ENCODE data around the gene REEP1.

GRCh38 chr2:86199834-86200177 lies 137.6 kb downstream of the REEP1 start:
- no peak for TF ChIP-seq MAZ (IDR thresholded peaks at IDR 0.05; ENCODE audit: borderline replicate concordance, low read depth, low read length)
- TF ChIP-seq CTCF (conservative IDR thresholded peaks at IDR 0.05; ENCODE audit: low read depth, low read length): no peak
- TF ChIP-seq USF2 (IDR thresholded peaks at IDR 0.05; ENCODE audit: low read depth, low read length): no peak
- TF ChIP-seq POLR2A (IDR thresholded peaks at IDR 0.05; ENCODE audit: low read depth, low read length): no peak
- TF ChIP-seq CEBPB (IDR thresholded peaks at IDR 0.05; ENCODE audit: low read depth, low read length): no peak
- no peak for TF ChIP-seq RCOR1 (IDR thresholded peaks at IDR 0.05; ENCODE audit: insufficient replicate concordance, low read length)

Measured in IMR-90 (cell line).